ENCODE measurements around the gene F7.
"Not testable (repeated sequence)": the region's sequence is repeated elsewhere in the genome, so short reads cannot be mapped to it uniquely, and the experiment has no call there.

Gene F7

GRCh38 chr13:113105921-113106452, 396 bp downstream of the F7 start:
- DNase-seq: no peak

- DNase-seq: no peak
Observed at GRCh38 chr13:113106711-113107351, 1.2 kb downstream of the F7 start.

DNA sequence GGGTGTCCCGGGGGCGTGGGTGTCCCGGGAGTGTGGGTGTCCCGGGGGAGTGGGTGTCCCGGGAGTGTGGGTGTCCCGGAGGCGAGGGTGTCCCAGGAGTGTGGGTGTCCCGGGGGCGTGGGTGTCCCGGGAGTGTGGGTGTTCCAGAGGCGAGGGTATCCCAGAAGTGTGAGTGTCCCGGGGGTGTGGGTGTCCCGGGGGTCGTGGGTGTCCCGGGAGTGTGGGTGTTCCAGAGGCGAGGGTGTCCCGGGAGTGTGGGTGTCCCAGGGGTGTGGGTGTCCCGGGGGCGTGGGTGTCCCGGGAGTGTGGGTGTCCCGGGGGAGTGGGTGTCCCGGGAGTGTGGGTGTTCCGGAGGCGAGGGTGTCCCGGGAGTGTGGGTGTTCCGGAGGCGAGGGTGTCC, 2.9 kb downstream of the F7 start:
- DNase-seq: not testable (repeated sequence)

DNA sequence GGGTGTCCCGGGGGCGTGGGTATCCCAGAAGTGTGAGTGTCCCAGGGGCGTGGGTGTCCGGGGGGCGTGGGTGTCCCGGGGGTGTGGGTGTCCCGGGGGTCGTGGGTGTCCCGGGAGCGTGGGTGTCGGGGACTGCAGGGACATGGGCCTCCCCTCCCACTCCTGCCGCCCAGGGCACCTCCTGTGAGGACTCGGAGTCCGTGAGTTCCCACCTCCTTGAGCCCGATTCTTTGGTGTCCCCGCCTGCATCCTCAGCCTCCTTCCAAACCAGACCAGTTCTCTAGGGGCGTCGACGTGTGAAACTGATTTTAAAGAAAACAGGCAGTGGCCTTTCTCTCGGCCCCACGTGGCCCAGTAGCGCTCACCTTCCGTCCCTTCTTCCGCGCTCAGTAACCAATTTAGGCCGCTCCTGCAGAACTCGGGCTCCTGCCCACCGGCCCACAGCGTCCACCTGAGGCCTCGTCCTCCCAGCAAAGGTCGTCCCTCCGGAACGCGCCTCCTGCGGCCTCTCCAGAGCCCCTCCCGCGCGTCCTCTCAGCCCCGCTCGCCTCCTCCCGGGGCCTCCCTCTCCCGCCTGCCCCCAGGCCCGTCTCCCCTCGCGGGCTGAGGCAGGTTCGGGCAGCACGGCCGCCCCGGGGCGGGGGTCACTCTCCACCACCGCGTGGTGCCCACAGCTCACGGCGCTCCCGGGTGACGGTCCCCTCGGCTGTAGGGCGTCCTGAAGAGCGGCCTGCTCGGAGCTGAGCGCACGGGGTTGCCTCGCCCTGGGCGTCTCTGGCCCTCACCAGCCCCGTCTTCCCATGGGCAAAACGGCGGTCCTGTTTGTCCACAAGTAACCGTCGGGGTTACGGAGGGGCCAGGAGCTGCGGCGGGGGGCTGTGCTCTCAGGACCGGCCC, 3.8 kb downstream of the F7 start:
- DNase-seq: no peak

GRCh38 chr13:113110048-113110851, 4.7 kb downstream of the F7 start:
- DNase-seq: no peak

- DNase-seq: no peak
Observed at GRCh38 chr13:113110852-113111315, 5.3 kb downstream of the F7 start.

- not testable (repeated sequence) for DNase-seq
Observed at GRCh38 chr13:113111821-113112220, 6.2 kb downstream of the F7 start.

- DNase-seq: not testable (repeated sequence)
Observed at GRCh38 chr13:113112475-113112874, 6.9 kb downstream of the F7 start.

DNA sequence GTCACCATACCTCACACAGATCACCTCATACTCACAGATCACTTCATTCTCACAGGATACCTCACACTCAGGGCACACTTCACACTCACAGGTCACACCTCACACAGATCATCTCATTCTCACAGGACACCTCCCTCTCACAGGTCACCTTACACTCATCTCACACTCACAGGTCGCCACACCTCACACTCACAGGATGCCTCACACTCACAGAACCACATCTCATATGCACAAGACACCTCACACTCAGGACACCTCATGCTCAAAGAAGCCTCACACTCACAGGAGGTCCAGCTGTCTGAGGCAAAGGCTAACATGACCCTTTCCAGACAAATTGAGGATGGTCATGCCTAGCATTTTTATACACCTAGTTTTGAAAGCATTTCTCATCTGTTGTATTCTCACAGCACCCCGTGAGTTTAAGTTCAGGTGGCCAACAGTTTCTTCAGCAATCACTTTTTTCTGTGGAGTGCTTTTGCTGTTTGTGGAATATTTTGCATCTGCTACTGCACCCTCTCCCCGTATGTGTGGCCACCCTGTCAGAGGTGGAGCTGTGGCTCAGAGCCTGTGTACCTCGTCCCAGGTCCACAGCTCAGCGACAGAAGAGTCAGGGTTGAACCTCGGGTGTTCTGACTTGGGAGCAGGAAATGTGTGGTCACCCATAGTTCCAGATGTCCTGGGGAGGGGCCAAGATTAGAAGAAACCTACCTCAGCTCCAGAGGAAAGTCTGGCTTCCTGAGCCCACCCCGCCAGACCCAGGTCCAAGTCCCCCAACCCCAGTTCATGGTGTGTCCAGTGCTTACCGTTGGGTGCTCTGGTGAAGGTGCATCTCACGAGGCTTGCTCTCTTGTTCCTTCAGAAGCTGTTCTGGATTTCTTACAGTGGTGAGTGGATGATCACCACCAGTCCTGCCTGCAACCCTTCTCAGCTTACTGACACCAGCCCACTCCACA, 7.6 kb downstream of the F7 start:
- no peak for DNase-seq

DNA sequence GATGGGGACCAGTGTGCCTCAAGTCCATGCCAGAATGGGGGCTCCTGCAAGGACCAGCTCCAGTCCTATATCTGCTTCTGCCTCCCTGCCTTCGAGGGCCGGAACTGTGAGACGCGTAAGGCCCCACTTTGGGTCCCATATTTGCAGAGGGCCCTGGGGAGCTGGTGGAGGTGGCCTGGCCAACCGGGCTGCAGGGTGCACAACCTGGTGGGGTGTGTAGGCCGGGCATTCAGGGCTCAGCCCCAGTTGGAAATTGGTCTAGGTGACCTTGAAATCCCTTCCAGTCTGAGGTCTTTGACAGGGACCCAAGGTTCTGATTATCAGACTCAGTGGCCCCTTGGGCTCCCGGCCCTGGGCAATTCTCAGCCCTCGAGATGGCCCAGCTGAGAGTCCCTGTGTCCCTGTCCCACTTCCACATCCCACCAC, 8.3 kb downstream of the F7 start:
- DNase-seq: no peak

- DNase-seq: no peak
Observed at GRCh38 chr13:113114511-113115362, 9.1 kb downstream of the F7 start.

DNA sequence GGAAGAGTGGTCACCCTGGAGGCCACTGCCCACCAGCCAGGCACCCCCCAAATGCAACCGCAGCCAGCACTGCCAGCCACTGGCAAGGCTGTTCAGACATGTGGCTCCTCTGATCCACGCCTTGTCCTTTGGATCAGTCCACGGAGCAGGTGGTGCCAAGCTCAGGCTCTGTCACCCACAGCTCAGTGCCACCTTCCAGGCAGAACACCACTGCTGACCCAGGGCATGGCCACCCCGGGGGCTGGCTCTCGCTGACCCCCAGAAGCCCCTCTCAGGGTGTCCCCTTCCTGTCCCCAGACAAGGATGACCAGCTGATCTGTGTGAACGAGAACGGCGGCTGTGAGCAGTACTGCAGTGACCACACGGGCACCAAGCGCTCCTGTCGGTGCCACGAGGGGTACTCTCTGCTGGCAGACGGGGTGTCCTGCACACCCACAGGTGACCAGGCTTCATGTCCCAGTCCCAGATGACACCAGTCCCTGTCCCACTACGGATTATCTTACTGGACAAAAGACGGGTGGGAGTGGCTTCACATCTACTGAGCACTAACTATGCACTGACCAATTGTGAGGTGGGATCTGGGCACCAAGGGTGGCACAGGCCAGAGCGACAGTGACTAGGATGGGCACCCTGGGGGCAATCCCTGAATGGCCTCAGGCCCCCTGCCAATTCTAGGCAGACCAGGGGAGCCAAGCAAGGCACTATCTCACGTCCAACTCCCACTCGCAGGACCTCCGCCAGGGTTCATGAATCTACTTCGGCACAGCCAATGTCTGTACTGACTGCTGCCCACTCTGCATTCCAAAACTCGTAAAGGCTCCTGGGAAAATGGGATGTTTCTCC, 10.0 kb downstream of the F7 start:
- DNase-seq: no peak

DNA sequence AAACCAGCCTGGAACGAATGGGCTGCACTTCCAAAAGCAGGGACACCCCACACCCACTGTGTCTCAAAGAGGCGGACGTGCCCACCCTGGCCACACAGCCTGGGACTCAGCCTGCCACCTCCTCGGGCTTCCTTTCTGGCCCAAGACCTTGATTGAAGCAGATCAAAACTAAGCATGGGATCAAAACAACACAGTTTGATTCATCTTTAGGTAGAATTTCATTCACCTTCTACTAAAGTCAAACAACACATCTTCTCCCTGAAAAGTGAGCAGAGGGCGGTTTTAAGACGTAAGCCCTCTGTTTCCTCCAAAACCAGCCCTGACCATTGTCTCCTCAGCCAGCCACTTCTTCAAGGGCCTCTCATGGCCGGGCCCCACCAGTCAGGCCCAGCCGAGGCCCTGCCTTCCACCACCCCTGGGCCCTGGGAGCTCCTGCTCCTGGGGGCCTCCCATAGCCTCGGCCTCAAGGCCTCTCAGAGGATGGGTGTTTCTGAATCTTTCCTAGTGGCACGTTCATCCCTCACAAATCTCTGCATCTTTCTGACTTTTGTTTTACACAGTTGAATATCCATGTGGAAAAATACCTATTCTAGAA, 10.7 kb downstream of the F7 start:
- no peak for DNase-seq

DNA sequence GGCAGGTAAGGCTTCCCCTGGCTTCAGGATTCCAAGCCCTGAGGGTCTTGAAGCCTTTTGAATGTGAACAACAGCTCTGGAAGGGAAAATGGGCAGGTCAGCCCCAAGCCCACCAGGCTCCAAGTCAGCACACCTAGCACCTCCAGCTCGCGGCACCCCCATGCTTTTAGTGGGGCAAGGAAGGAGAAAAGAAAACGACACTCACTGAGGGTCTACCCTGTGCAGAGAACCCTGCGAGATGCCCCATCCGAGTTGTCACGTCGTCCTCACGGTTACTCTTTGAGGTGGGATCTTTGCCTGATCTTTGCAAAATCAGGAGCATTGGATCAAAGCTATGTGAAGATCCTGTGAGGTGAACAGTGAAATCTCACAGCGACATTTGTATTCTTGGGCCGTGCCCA, 11.3 kb downstream of the F7 start:
- no peak for DNase-seq

DNA sequence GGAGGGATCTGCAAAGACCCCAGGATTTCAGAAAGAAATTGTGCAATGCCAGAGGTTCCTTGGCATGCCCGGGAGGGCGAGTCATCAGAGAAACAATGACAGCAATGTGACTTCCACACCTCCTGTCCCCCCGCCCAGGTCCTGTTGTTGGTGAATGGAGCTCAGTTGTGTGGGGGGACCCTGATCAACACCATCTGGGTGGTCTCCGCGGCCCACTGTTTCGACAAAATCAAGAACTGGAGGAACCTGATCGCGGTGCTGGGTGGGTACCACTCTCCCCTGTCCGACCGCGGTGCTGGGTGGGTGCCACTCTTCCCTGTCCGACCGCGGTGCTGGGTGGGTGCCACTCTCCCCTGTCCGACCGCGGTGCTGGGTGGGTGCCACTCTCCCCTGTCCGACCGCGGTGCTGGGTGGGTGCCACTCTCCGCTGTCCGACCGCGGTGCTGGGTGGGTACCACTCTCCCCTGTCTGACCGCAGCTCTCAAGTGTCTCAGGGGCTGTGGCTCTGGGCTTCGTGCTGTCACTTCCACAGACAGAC, 11.8 kb downstream of the F7 start:
- no peak for DNase-seq

DNA sequence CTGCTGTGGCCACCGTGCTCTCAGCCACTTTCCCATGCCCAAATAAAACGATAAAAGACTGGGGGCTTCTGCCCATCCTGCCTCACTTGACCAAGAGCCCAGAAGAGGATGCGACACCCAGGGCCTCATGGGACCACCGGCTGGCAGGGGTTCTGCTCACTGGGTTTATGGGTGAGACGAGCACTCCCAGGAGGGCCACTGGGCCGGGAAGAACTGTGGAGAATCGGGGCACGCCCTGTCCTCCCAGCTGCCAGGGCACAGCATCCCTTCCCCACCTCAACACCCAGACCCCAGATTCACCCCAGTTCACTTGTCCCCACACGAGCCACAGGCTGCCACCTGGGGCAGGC, 12.3 kb downstream of the F7 start:
- no peak for DNase-seq

DNA sequence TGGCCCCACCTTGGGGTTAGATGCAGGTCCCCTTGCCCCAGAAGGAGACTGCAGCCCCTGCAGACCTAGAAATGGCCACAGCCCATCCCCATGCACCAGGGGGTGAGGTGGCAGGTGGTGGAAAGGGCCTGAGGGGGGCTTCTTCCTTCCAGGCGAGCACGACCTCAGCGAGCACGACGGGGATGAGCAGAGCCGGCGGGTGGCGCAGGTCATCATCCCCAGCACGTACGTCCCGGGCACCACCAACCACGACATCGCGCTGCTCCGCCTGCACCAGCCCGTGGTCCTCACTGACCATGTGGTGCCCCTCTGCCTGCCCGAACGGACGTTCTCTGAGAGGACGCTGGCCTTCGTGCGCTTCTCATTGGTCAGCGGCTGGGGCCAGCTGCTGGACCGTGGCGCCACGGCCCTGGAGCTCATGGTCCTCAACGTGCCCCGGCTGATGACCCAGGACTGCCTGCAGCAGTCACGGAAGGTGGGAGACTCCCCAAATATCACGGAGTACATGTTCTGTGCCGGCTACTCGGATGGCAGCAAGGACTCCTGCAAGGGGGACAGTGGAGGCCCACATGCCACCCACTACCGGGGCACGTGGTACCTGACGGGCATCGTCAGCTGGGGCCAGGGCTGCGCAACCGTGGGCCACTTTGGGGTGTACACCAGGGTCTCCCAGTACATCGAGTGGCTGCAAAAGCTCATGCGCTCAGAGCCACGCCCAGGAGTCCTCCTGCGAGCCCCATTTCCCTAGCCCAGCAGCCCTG, 12.8 kb downstream of the F7 start:
- no peak for DNase-seq

DNA sequence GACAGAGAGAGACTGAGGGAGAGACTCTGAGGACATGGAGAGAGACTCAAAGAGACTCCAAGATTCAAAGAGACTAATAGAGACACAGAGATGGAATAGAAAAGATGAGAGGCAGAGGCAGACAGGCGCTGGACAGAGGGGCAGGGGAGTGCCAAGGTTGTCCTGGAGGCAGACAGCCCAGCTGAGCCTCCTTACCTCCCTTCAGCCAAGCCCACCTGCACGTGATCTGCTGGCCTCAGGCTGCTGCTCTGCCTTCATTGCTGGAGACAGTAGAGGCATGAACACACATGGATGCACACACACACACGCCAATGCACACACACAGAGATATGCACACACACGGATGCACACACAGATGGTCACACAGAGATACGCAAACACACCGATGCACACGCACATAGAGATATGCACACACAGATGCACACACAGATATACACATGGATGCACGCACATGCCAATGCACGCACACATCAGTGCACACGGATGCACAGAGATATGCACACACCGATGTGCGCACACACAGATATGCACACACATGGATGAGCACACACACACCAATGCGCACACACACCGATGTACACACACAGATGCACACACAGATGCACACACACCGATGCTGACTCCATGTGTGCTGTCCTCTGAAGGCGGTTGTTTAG, 13.7 kb downstream of the F7 start:
- no peak for DNase-seq
